Measurements from ENCODE around the gene OR51B4. TPM values are rescaled to one million over a fixed set of nuclear protein-coding genes. Genes with fewer than 3 reads are reported as not detected.

The OR51B4 gene
- total RNA-seq, 1 experiment from 2014 or later, result not detected

DNA sequence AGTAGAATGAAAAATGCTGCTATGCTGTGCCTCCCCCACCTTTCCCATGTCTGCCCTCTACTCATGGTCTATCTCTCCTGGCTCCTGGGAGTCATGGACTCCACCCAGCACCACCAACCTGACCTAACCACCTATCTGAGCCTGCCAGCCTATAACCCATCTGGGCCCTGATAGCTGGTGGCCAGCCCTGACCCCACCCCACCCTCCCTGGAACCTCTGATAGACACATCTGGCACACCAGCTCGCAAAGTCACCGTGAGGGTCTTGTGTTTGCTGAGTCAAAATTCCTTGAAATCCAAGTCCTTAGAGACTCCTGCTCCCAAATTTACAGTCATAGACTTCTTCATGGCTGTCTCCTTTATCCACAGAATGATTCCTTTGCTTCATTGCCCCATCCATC is 17.1 kb downstream of the OR51B4 start (continued):
- TF ChIP-seq, protein P1, sequence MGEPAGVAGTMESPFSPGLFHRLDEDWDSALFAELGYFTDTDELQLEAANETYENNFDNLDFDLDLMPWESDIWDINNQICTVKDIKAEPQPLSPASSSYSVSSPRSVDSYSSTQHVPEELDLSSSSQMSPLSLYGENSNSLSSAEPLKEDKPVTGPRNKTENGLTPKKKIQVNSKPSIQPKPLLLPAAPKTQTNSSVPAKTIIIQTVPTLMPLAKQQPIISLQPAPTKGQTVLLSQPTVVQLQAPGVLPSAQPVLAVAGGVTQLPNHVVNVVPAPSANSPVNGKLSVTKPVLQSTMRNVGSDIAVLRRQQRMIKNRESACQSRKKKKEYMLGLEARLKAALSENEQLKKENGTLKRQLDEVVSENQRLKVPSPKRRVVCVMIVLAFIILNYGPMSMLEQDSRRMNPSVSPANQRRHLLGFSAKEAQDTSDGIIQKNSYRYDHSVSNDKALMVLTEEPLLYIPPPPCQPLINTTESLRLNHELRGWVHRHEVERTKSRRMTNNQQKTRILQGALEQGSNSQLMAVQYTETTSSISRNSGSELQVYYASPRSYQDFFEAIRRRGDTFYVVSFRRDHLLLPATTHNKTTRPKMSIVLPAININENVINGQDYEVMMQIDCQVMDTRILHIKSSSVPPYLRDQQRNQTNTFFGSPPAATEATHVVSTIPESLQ (CRISPR knock-in tag; IDR thresholded peaks at IDR 0.05), result no peak
- TF ChIP-seq CREB1 (CRISPR knock-in tag; IDR thresholded peaks at IDR 0.05), result no peak
- TF ChIP-seq PRRX2 (CRISPR knock-in tag; IDR thresholded peaks at IDR 0.05), result no peak
- TF ChIP-seq, protein P2, sequence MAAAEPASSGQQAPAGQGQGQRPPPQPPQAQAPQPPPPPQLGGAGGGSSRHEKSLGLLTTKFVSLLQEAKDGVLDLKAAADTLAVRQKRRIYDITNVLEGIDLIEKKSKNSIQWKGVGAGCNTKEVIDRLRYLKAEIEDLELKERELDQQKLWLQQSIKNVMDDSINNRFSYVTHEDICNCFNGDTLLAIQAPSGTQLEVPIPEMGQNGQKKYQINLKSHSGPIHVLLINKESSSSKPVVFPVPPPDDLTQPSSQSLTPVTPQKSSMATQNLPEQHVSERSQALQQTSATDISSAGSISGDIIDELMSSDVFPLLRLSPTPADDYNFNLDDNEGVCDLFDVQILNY (CRISPR knock-in tag; IDR thresholded peaks at IDR 0.05), result no peak
- TF ChIP-seq ETV6 (CRISPR knock-in tag; IDR thresholded peaks at IDR 0.05), result no peak
- no peak for TF ChIP-seq ZNF121 (CRISPR knock-in tag; IDR thresholded peaks at IDR 0.05)
- TF ChIP-seq FOXK1 (CRISPR knock-in tag; IDR thresholded peaks at IDR 0.05), result no peak
- no peak for TF ChIP-seq EMX1 (CRISPR knock-in tag; IDR thresholded peaks at IDR 0.05)
- no peak for TF ChIP-seq NFE2L1 (CRISPR knock-in tag; IDR thresholded peaks at IDR 0.05)
- TF ChIP-seq, protein P3, sequence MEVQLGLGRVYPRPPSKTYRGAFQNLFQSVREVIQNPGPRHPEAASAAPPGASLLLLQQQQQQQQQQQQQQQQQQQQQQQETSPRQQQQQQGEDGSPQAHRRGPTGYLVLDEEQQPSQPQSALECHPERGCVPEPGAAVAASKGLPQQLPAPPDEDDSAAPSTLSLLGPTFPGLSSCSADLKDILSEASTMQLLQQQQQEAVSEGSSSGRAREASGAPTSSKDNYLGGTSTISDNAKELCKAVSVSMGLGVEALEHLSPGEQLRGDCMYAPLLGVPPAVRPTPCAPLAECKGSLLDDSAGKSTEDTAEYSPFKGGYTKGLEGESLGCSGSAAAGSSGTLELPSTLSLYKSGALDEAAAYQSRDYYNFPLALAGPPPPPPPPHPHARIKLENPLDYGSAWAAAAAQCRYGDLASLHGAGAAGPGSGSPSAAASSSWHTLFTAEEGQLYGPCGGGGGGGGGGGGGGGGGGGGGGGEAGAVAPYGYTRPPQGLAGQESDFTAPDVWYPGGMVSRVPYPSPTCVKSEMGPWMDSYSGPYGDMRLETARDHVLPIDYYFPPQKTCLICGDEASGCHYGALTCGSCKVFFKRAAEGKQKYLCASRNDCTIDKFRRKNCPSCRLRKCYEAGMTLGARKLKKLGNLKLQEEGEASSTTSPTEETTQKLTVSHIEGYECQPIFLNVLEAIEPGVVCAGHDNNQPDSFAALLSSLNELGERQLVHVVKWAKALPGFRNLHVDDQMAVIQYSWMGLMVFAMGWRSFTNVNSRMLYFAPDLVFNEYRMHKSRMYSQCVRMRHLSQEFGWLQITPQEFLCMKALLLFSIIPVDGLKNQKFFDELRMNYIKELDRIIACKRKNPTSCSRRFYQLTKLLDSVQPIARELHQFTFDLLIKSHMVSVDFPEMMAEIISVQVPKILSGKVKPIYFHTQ (CRISPR knock-in tag; IDR thresholded peaks at IDR 0.05), result no peak
- no peak for TF ChIP-seq CREM (CRISPR knock-in tag; IDR thresholded peaks at IDR 0.05)
- TF ChIP-seq, protein P4, sequence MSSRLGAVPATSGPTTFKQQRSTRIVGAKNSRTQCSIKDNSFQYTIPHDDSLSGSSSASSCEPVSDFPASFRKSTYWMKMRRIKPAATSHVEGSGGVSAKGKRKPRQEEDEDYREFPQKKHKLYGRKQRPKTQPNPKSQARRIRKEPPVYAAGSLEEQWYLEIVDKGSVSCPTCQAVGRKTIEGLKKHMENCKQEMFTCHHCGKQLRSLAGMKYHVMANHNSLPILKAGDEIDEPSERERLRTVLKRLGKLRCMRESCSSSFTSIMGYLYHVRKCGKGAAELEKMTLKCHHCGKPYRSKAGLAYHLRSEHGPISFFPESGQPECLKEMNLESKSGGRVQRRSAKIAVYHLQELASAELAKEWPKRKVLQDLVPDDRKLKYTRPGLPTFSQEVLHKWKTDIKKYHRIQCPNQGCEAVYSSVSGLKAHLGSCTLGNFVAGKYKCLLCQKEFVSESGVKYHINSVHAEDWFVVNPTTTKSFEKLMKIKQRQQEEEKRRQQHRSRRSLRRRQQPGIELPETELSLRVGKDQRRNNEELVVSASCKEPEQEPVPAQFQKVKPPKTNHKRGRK (CRISPR knock-in tag; IDR thresholded peaks at IDR 0.05; ENCODE audit: borderline replicate concordance), result no peak

DNA sequence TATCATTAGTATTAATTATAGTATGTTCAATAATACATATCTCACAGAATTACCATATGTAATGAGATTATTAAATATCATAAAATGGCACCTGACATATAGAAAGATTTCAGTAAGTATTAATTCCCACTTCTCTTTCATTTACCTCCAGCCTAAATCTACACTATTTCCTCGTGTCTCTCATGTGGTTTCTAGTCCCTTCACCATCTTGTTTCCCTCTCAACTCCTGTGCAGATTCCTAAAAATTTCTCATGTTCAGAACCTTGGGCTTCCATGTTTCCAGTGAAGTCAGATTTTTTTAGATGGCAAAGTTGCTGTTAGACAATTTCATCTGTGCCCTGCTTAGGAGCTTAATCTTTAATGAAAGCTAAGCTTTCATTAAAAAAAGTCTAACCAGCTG is 17.9 kb downstream of the OR51B4 start:
- Mint-ChIP-seq H3K27me3 (ENCODE audit: low read depth) (no peaks in the 10 kb centered on the region), H3K36me3 (no peaks in the 10 kb centered on the region), H3K4me3 (no peak overlapping the region), H3K4me1 (peaks cover 5% of the 10 kb centered on the region), H3K9me3 (no peaks in the 10 kb centered on the region; the same call in 1 of the 2 replicates), H3K27ac (no peak overlapping the region)
- DNase-seq (ENCODE audit: low spot score), result no peak
- ChIA-PET POLR2A (no interaction called here), CTCF (no interaction called here)
- ATAC-seq, result no peak
- TF ChIP-seq, protein P5, sequence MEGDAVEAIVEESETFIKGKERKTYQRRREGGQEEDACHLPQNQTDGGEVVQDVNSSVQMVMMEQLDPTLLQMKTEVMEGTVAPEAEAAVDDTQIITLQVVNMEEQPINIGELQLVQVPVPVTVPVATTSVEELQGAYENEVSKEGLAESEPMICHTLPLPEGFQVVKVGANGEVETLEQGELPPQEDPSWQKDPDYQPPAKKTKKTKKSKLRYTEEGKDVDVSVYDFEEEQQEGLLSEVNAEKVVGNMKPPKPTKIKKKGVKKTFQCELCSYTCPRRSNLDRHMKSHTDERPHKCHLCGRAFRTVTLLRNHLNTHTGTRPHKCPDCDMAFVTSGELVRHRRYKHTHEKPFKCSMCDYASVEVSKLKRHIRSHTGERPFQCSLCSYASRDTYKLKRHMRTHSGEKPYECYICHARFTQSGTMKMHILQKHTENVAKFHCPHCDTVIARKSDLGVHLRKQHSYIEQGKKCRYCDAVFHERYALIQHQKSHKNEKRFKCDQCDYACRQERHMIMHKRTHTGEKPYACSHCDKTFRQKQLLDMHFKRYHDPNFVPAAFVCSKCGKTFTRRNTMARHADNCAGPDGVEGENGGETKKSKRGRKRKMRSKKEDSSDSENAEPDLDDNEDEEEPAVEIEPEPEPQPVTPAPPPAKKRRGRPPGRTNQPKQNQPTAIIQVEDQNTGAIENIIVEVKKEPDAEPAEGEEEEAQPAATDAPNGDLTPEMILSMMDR (IDR thresholded peaks at IDR 0.05), result no peak
- TF ChIP-seq TEAD4 (CRISPR knock-in tag; IDR thresholded peaks at IDR 0.05) (no peak), PRRX2 (CRISPR knock-in tag; IDR thresholded peaks at IDR 0.05) (no peak), NR2C2 (CRISPR knock-in tag; IDR thresholded peaks at IDR 0.05) (no peak), GTF2I (CRISPR knock-in tag; conservative IDR thresholded peaks at IDR 0.05) (no peak), SP1 (CRISPR knock-in tag; conservative IDR thresholded peaks at IDR 0.05) (no peak), JAZF1 (CRISPR knock-in tag; IDR thresholded peaks at IDR 0.05) (no peak)
- TF ChIP-seq, protein P1 (CRISPR knock-in tag; IDR thresholded peaks at IDR 0.05), result no peak
- TF ChIP-seq, protein P6, sequence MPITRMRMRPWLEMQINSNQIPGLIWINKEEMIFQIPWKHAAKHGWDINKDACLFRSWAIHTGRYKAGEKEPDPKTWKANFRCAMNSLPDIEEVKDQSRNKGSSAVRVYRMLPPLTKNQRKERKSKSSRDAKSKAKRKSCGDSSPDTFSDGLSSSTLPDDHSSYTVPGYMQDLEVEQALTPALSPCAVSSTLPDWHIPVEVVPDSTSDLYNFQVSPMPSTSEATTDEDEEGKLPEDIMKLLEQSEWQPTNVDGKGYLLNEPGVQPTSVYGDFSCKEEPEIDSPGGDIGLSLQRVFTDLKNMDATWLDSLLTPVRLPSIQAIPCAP (CRISPR knock-in tag; IDR thresholded peaks at IDR 0.05), result no peak
- TF ChIP-seq, protein P7, sequence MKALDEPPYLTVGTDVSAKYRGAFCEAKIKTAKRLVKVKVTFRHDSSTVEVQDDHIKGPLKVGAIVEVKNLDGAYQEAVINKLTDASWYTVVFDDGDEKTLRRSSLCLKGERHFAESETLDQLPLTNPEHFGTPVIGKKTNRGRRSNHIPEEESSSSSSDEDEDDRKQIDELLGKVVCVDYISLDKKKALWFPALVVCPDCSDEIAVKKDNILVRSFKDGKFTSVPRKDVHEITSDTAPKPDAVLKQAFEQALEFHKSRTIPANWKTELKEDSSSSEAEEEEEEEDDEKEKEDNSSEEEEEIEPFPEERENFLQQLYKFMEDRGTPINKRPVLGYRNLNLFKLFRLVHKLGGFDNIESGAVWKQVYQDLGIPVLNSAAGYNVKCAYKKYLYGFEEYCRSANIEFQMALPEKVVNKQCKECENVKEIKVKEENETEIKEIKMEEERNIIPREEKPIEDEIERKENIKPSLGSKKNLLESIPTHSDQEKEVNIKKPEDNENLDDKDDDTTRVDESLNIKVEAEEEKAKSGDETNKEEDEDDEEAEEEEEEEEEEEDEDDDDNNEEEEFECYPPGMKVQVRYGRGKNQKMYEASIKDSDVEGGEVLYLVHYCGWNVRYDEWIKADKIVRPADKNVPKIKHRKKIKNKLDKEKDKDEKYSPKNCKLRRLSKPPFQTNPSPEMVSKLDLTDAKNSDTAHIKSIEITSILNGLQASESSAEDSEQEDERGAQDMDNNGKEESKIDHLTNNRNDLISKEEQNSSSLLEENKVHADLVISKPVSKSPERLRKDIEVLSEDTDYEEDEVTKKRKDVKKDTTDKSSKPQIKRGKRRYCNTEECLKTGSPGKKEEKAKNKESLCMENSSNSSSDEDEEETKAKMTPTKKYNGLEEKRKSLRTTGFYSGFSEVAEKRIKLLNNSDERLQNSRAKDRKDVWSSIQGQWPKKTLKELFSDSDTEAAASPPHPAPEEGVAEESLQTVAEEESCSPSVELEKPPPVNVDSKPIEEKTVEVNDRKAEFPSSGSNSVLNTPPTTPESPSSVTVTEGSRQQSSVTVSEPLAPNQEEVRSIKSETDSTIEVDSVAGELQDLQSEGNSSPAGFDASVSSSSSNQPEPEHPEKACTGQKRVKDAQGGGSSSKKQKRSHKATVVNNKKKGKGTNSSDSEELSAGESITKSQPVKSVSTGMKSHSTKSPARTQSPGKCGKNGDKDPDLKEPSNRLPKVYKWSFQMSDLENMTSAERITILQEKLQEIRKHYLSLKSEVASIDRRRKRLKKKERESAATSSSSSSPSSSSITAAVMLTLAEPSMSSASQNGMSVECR (CRISPR knock-in tag; IDR thresholded peaks at IDR 0.05; ENCODE audit: borderline replicate concordance), result no peak

Data from WTC11 (cell line).